Endodermal cell (in vitro differentiated cells): ENCODE data around the gene ABCC6. TPM values are rescaled to one million over a fixed set of nuclear protein-coding genes. Genes with fewer than 3 reads are reported as not detected.
A peak's percentile ranks its signal among the peaks of the same experiment; 100 is the strongest.
"Not testable (repeated sequence)": the region's sequence is repeated elsewhere in the genome, so short reads cannot be mapped to it uniquely, and the experiment has no call there.

ENCODE experiments used
- DNase-seq: peaks from one replicate; pipeline ENCODE4 v3.0.0-alpha.2; 2017
- H3K27ac ChIP-seq: 2 replicates; pipeline ENCODE4 v1.5.1; 2013; ENCODE audit warnings: mild to moderate bottlenecking, low read depth, low read length, moderate library complexity
- H3K27me3 ChIP-seq: 2 replicates; pipeline ENCODE4 v1.6.1; 2013; ENCODE audit warnings: mild to moderate bottlenecking, low read length, moderate library complexity; ENCODE audit not compliant: insufficient read depth, control insufficient read depth, poor library complexity, severe bottlenecking
- H3K36me3 ChIP-seq: 2 replicates; pipeline ENCODE4 v1.7.0; 2013; ENCODE audit warnings: mild to moderate bottlenecking, low read length, moderate library complexity; ENCODE audit not compliant: control insufficient read depth, insufficient read depth
- H3K4me1 ChIP-seq: one replicate; pipeline ENCODE4 v1.7.0; 2013; ENCODE audit warnings: low read length; ENCODE audit not compliant: control insufficient read depth, insufficient read depth
- H3K4me3 ChIP-seq: 2 replicates; pipeline ENCODE4 v1.5.1; 2013; ENCODE audit warnings: mild to moderate bottlenecking, low read length, moderate library complexity
- H3K9ac ChIP-seq: 2 replicates; pipeline ENCODE4 v1.6.1; 2013; ENCODE audit warnings: mild to moderate bottlenecking, low read length, moderate library complexity; ENCODE audit not compliant: poor library complexity, severe bottlenecking; ENCODE audit errors: extremely low read depth
- H3K9me3 ChIP-seq: 2 replicates; pipeline ENCODE4 v1.6.1; 2013; ENCODE audit warnings: mild to moderate bottlenecking, low read length, moderate library complexity; ENCODE audit not compliant: control insufficient read depth
- H3K27ac Mint-ChIP-seq: 2 replicates; pipeline ENCODE4 v1.8.0; 2020; ENCODE audit warnings: mixed read lengths
- H3K27me3 Mint-ChIP-seq: 2 replicates; pipeline ENCODE4 v1.8.0; 2021; ENCODE audit warnings: mild to moderate bottlenecking, mixed read lengths; ENCODE audit not compliant: insufficient read depth
- H3K36me3 Mint-ChIP-seq: 2 replicates; pipeline ENCODE4 v1.8.0; 2020; ENCODE audit warnings: low read depth, mixed read lengths
- H3K4me1 Mint-ChIP-seq: 2 replicates; pipeline ENCODE4 v1.8.0; 2020; ENCODE audit warnings: mixed read lengths
- H3K4me3 Mint-ChIP-seq: 2 replicates; pipeline ENCODE4 v1.8.0; 2020; ENCODE audit warnings: mild to moderate bottlenecking, moderate library complexity, mixed read lengths
- H3K9me3 Mint-ChIP-seq: 2 replicates; pipeline ENCODE4 v1.8.0; 2020; ENCODE audit warnings: mild to moderate bottlenecking, mixed read lengths
- CTCF ChIP-seq: fragments of 200-600 bp; sonication (generic); conservative IDR thresholded peaks from 2 replicates; pipeline ENCODE4 v1.5.0; 2021; ENCODE audit warnings: antibody characterized with exemption, mild to moderate bottlenecking
- WGBS, 2 experiments: methylation state at CpG; one replicate each; pipeline versions ENCODE4 v1.1.5 to v1.1.7; 2013; ENCODE audit warnings: missing lambda C conversion rate in 2 of 2, mixed read lengths in 1 of 2; ENCODE audit not compliant: insufficient coverage in 1 of 2, insufficient read length in 1 of 2; 5-methylcytosine and 5-hydroxymethylcytosine counted together
- total RNA-seq, 2 donors: library from RNA; stranded (reverse); fragmentation: NEBNext Ultra II Directional in 1 of 2; extraction: Animal tissue kit (Norgen Biotek cat#: 25700) in 1 of 2; gene quantifications; 2 replicates in 1 of 2; 3 replicates in 1 of 2; pipeline ENCODE4 v1.2.1, GENCODE V29; 2021

ABCC6 gene
- total RNA-seq, 2 donors from 2014 or later: 6.5 to 7.8 TPM

GRCh38 chr16:16263947-16264346, 40.7 kb upstream of the ABCC6 start:
- not testable (repeated sequence) for H3K4me3 ChIP-seq, H3K27ac ChIP-seq, DNase-seq, H3K36me3 ChIP-seq, H3K27me3 ChIP-seq, H3K27ac Mint-ChIP-seq, H3K9me3 Mint-ChIP-seq, H3K4me1 ChIP-seq, H3K9ac ChIP-seq, H3K4me1 Mint-ChIP-seq, H3K9me3 ChIP-seq, H3K4me3 Mint-ChIP-seq, H3K27me3 Mint-ChIP-seq
- no CpG with 5 or more reads among the region's 2 CpGs for WGBS, 2 experiments
- H3K36me3 Mint-ChIP-seq: peaks cover 15% of the 10 kb centered on the region

GRCh38 chr16:16262954-16263555, 39.8 kb upstream of the ABCC6 start:
- H3K27ac Mint-ChIP-seq, H3K4me1 Mint-ChIP-seq, H3K27me3 Mint-ChIP-seq, H3K4me1 ChIP-seq, H3K4me3 ChIP-seq, H3K9me3 ChIP-seq, H3K27ac ChIP-seq, H3K27me3 ChIP-seq, H3K4me3 Mint-ChIP-seq, H3K9ac ChIP-seq, H3K36me3 ChIP-seq, H3K9me3 Mint-ChIP-seq, DNase-seq: not testable (repeated sequence)
- WGBS, 2 experiments: 96% methylated on average over 6 of the region's 15 CpGs; no CpG with 5 or more reads in 1 of the 2 experiments
- H3K36me3 Mint-ChIP-seq: peaks cover 12% of the 10 kb centered on the region

- no CpG with 5 or more reads among the region's 4 CpGs for WGBS, 2 experiments
- not testable (repeated sequence) for H3K9me3 Mint-ChIP-seq, H3K4me3 Mint-ChIP-seq
Observed at GRCh38 chr16:16259971-16260370, 36.7 kb upstream of the ABCC6 start.

GRCh38 chr16:16258822-16259221, 35.5 kb upstream of the ABCC6 start:
- H3K9ac ChIP-seq, H3K4me3 Mint-ChIP-seq, H3K27me3 Mint-ChIP-seq, H3K27me3 ChIP-seq, DNase-seq, H3K4me3 ChIP-seq, H3K36me3 ChIP-seq, H3K27ac ChIP-seq, H3K4me1 ChIP-seq, H3K27ac Mint-ChIP-seq, H3K9me3 Mint-ChIP-seq, H3K4me1 Mint-ChIP-seq, H3K9me3 ChIP-seq: not testable (repeated sequence)
- H3K36me3 Mint-ChIP-seq: peaks cover 14% of the 10 kb centered on the region
- 92 to 100% methylated on average over 1 to 2 of the region's 7 CpGs for WGBS, 2 experiments

More at GRCh38 chr16:16259971-16260370, 36.7 kb upstream of the ABCC6 start:
- not testable (repeated sequence) for H3K27me3 ChIP-seq, H3K4me3 ChIP-seq, H3K36me3 ChIP-seq, H3K9ac ChIP-seq, H3K9me3 ChIP-seq, H3K4me1 ChIP-seq, H3K27me3 Mint-ChIP-seq, H3K27ac ChIP-seq, H3K27ac Mint-ChIP-seq, H3K36me3 Mint-ChIP-seq, DNase-seq, H3K4me1 Mint-ChIP-seq

- H3K36me3 ChIP-seq, H3K9ac ChIP-seq, H3K27me3 ChIP-seq, H3K4me3 ChIP-seq, H3K9me3 Mint-ChIP-seq, H3K27ac Mint-ChIP-seq, H3K9me3 ChIP-seq, H3K4me1 Mint-ChIP-seq, DNase-seq, H3K4me1 ChIP-seq, H3K27ac ChIP-seq, H3K27me3 Mint-ChIP-seq, H3K4me3 Mint-ChIP-seq: not testable (repeated sequence)
- TF ChIP-seq CTCF: peak; percentile 54
- WGBS, 2 experiments: 60% methylated on average over 1 of the region's 2 CpGs; no CpG with 5 or more reads in 1 of the 2 experiments
- H3K36me3 Mint-ChIP-seq: peaks cover 11% of the 10 kb centered on the region
Observed at GRCh38 chr16:16257301-16257923, 34.1 kb upstream of the ABCC6 start.

GRCh38 chr16:16252377-16252776, 29.1 kb upstream of the ABCC6 start:
- not testable (repeated sequence) for DNase-seq, H3K4me3 Mint-ChIP-seq, H3K27ac Mint-ChIP-seq, H3K27ac ChIP-seq, H3K4me1 ChIP-seq, H3K27me3 ChIP-seq, H3K9me3 Mint-ChIP-seq, H3K36me3 ChIP-seq, H3K9me3 ChIP-seq, H3K36me3 Mint-ChIP-seq, H3K9ac ChIP-seq, H3K4me1 Mint-ChIP-seq, H3K4me3 ChIP-seq, H3K27me3 Mint-ChIP-seq
- WGBS, 2 experiments: no CpG with 5 or more reads among the region's 5 CpGs
